MCF 10A (cell line): ENCODE data around the gene C11orf42. TPM values are rescaled to one million over a fixed set of nuclear protein-coding genes. Genes with fewer than 3 reads are reported as not detected.

Source experiments
- BruUV-seq: library from RNA; stranded (reverse); fragments of 400-500 nt; replicated peaks from 2 replicates; lab custom pipeline; 2021; lab: Mats Ljungman, UMichigan
- CTCF ChIA-PET: fragments of 300-600 bp; sonication (Branson Sonifier 250); formaldehyde crosslinking; extraction: SDS; loops from one replicate; lab custom pipeline; 2021; ENCODE audit warnings: antibody characterized with exemption, inconsistent platforms; lab: Yijun Ruan, JAX
- POLR2A ChIA-PET: fragments of 300-600, 350-650 bp; sonication (Branson Sonifier 250); formaldehyde crosslinking; extraction: SDS; loops from one replicate; lab custom pipeline; 2020; ENCODE audit warnings: antibody characterized with exemption, inconsistent platforms; lab: Yijun Ruan, JAX
- DNase-seq: peaks from one replicate; pipeline ENCODE4 v3.0.0-alpha.2; 2018; ENCODE audit not compliant: unreplicated experiment
- H3K27ac Mint-ChIP-seq: one replicate; pipeline ENCODE4 v1.8.0; 2022; ENCODE audit warnings: mild to moderate bottlenecking, low read depth, mixed read lengths; ENCODE audit not compliant: unreplicated experiment
- H3K27me3 Mint-ChIP-seq: one replicate; pipeline ENCODE4 v1.8.0; 2022; ENCODE audit warnings: mixed read lengths; ENCODE audit not compliant: insufficient read depth, unreplicated experiment
- H3K36me3 Mint-ChIP-seq: one replicate; pipeline ENCODE4 v1.8.0; 2022; ENCODE audit warnings: mild to moderate bottlenecking, moderate library complexity, mixed read lengths; ENCODE audit not compliant: insufficient read depth, unreplicated experiment
- H3K4me1 Mint-ChIP-seq: one replicate; pipeline ENCODE4 v1.8.0; 2022; ENCODE audit warnings: mixed read lengths; ENCODE audit not compliant: insufficient read depth, unreplicated experiment
- H3K4me3 Mint-ChIP-seq: one replicate; pipeline ENCODE4 v1.8.0; 2022; ENCODE audit warnings: mild to moderate bottlenecking, moderate library complexity, mixed read lengths; ENCODE audit not compliant: unreplicated experiment
- H3K9me3 Mint-ChIP-seq: one replicate; pipeline ENCODE4 v1.8.0; 2022; ENCODE audit warnings: mixed read lengths; ENCODE audit not compliant: unreplicated experiment
- CTCF ChIP-seq: fragments of 200-600 bp; IDR thresholded peaks from one replicate; pipeline ENCODE4 v1.8.0; 2022; ENCODE audit warnings: antibody characterized with exemption, mild to moderate bottlenecking; ENCODE audit not compliant: unreplicated experiment
- intact Hi-C: fragments of 100-400 bp; cut with micrococcal nuclease; formaldehyde crosslinking; loops from 2 replicates; pipeline ENCODE4 v1.14.1; 2022
- total RNA-seq: library from RNA; stranded (reverse); gene quantifications from 2 replicates; pipeline ENCODE4 v1.2.3, GENCODE V29; 2022

C11orf42 gene
- total RNA-seq, 1 experiment from 2014 or later: not detected

- CTCF ChIA-PET: interaction anchor here (0.6 to 7.6 kb wide), 7 partner anchors 8 to 1713 kb away, joined by 3 to 50 read pairs (median 4); no protein-coding TSS in a partner anchor
- Mint-ChIP-seq H3K27me3 (no peaks in the 10 kb centered on the region), H3K9me3 (no peaks in the 10 kb centered on the region), H3K27ac (no peak overlapping the region), H3K4me1 (peaks cover 17% of the 10 kb centered on the region), H3K36me3 (no peaks in the 10 kb centered on the region), H3K4me3 (no peak overlapping the region)
- BruUV-seq: no TSS peak
- intact Hi-C loops: no loop called here
- no peak for TF ChIP-seq CTCF
- POLR2A ChIA-PET: interaction anchor here (0.8 to 5.7 kb wide), 3 partner anchors 12 to 82 kb away, joined by 3 to 59 read pairs (median 5); partner anchors contain the start of gene CAVIN3
- no peak for DNase-seq
These were observed 32.5 kb downstream of the C11orf42 start for GRCh38 chr11:6237761-6238302.

GRCh38 chr11:6238902-6239301 is 33.5 kb downstream of the C11orf42 start, which contains the start of gene CNGA4:
Gene CNGA4 (plus strand): TSS chr11:6239089. CDS start chr11:6239207, 118 bp downstream.
- TF ChIP-seq CTCF: no peak
- no peak within 1 kb of the TSS for H3K4me3 Mint-ChIP-seq
- CTCF ChIA-PET: interaction anchor here (0.9 to 7.6 kb wide), 2 partner anchors 12 to 140 kb away, joined by 3 to 50 read pairs; no protein-coding TSS in a partner anchor
- H3K4me1 Mint-ChIP-seq: peaks cover 9% of the 10 kb centered on the region
- BruUV-seq: no TSS peak
- H3K27me3 Mint-ChIP-seq: no peaks in the 10 kb centered on the region
- H3K36me3 Mint-ChIP-seq: no peaks in the 10 kb centered on the region
- no peak for DNase-seq
- H3K9me3 Mint-ChIP-seq: no peaks in the 10 kb centered on the region
- H3K27ac Mint-ChIP-seq: no peak within 1 kb of the TSS
- POLR2A ChIA-PET: interaction anchor here (0.8 kb wide), 1 partner anchor 11 kb away, joined by 5 read pairs; no protein-coding TSS in a partner anchor
- intact Hi-C loops: no loop called here

GRCh38 chr11:6240139-6240538 is 34.8 kb downstream of the C11orf42 start:
- no peaks in the 10 kb centered on the region for H3K9me3 Mint-ChIP-seq
- ChIA-PET CTCF (interaction anchor here (0.6 to 1.1 kb wide), 3 partner anchors 10 to 94 kb away, joined by 3 read pairs; no protein-coding TSS in a partner anchor), POLR2A (no interaction called here)
- intact Hi-C loops: no loop called here
- no peak overlapping the region for H3K27ac Mint-ChIP-seq
- no peak overlapping the region for H3K4me3 Mint-ChIP-seq
- TF ChIP-seq CTCF: no peak
- no peaks in the 10 kb centered on the region for H3K36me3 Mint-ChIP-seq
- no peaks in the 10 kb centered on the region for H3K27me3 Mint-ChIP-seq
- peaks cover 5% of the 10 kb centered on the region for H3K4me1 Mint-ChIP-seq
- DNase-seq: no peak
- no TSS peak for BruUV-seq

- no peaks in the 10 kb centered on the region for H3K36me3 Mint-ChIP-seq
- intact Hi-C loops: no loop called here
These were observed 35.4 kb downstream of the C11orf42 start for GRCh38 chr11:6240781-6241180.

More at GRCh38 chr11:6240781-6241180, 35.4 kb downstream of the C11orf42 start:
- peaks cover 7% of the 10 kb centered on the region for H3K4me1 Mint-ChIP-seq
- no peaks in the 10 kb centered on the region for H3K27me3 Mint-ChIP-seq
- no peak overlapping the region for H3K27ac Mint-ChIP-seq
- BruUV-seq: no TSS peak
- CTCF ChIA-PET: interaction anchor here (0.5 to 2.6 kb wide), 5 partner anchors 9 to 114 kb away, joined by 3 to 11 read pairs (median 5); no protein-coding TSS in a partner anchor
- TF ChIP-seq CTCF: no peak
- POLR2A ChIA-PET: interaction anchor here (0.5 kb wide), 1 partner anchor 33 kb away, joined by 4 read pairs; no protein-coding TSS in a partner anchor
- H3K9me3 Mint-ChIP-seq: no peaks in the 10 kb centered on the region
- DNase-seq: no peak
- no peak overlapping the region for H3K4me3 Mint-ChIP-seq
